GM20431 (cell line): Measurements from ENCODE around the gene CTNNA3.

ENCODE experiments used
- in situ Hi-C: fragments of 300-500 bp; cut with MseI, MboI; formaldehyde crosslinking; loops from one replicate; pipeline ENCODE4 v1.15.0; 2020; ENCODE audit warnings: low sequenced_read_pairs; ENCODE audit not compliant: unreplicated experiment

The CTNNA3 gene

GRCh38 chr10:66538371-66538770, 1157.6 kb downstream of the CTNNA3 start:
- in situ Hi-C loops, result no loop called here

- in situ Hi-C loops, result no loop called here
Measured at GRCh38 chr10:66537186-66537585, 1158.8 kb downstream of the CTNNA3 start.

- in situ Hi-C loops, result no loop called here
Measured at GRCh38 chr10:66535439-66535838, 1160.6 kb downstream of the CTNNA3 start.

- in situ Hi-C loops, result no loop called here
Measured at GRCh38 chr10:66534866-66535265, 1161.1 kb downstream of the CTNNA3 start.

- in situ Hi-C loops, result no loop called here
Measured at GRCh38 chr10:66521506-66521905, 1174.5 kb downstream of the CTNNA3 start.

- in situ Hi-C loops, result no loop called here
Measured at GRCh38 chr10:66519616-66520015, 1176.4 kb downstream of the CTNNA3 start.

- in situ Hi-C loops, result no loop called here
Measured at GRCh38 chr10:66514666-66515065, 1181.3 kb downstream of the CTNNA3 start.

GRCh38 chr10:66513504-66513903, 1182.5 kb downstream of the CTNNA3 start:
- in situ Hi-C loops, result no loop called here

GRCh38 chr10:66505003-66505657, 1190.9 kb downstream of the CTNNA3 start:
- in situ Hi-C loops, result no loop called here

- in situ Hi-C loops, result no loop called here
Measured at GRCh38 chr10:66501356-66501755, 1194.6 kb downstream of the CTNNA3 start.

GRCh38 chr10:66483966-66484365, 1212.0 kb downstream of the CTNNA3 start:
- in situ Hi-C loops, result no loop called here

- in situ Hi-C loops, result no loop called here
Measured at GRCh38 chr10:66472156-66472555, 1223.8 kb downstream of the CTNNA3 start.

GRCh38 chr10:66467042-66467441, 1229.0 kb downstream of the CTNNA3 start:
- in situ Hi-C loops, result no loop called here

- in situ Hi-C loops, result no loop called here
Measured at GRCh38 chr10:66466622-66467021, 1229.4 kb downstream of the CTNNA3 start.

GRCh38 chr10:66463611-66464010, 1232.4 kb downstream of the CTNNA3 start:
- in situ Hi-C loops, result no loop called here

- in situ Hi-C loops, result no loop called here
Measured at GRCh38 chr10:66457629-66458028, 1238.4 kb downstream of the CTNNA3 start.

GRCh38 chr10:66455304-66455703, 1240.7 kb downstream of the CTNNA3 start:
- in situ Hi-C loops, result no loop called here

GRCh38 chr10:66440568-66440967, 1255.4 kb downstream of the CTNNA3 start:
- in situ Hi-C loops, result no loop called here

GRCh38 chr10:66414943-66415342, 1281.1 kb downstream of the CTNNA3 start:
- in situ Hi-C loops, result no loop called here

- in situ Hi-C loops, result no loop called here
Measured at GRCh38 chr10:66405566-66405965, 1290.4 kb downstream of the CTNNA3 start.

GRCh38 chr10:66398669-66399068, 1297.3 kb downstream of the CTNNA3 start:
- in situ Hi-C loops, result no loop called here

GRCh38 chr10:66394342-66395063, 1301.5 kb downstream of the CTNNA3 start:
- in situ Hi-C loops, result no loop called here
